CD4-positive, alpha-beta T cell (primary cell): ENCODE measurements around the gene PDSS2. TPM values are rescaled to one million over a fixed set of nuclear protein-coding genes. Genes with fewer than 3 reads are reported as not detected.
"Not testable (repeated sequence)": the region's sequence is repeated elsewhere in the genome, so short reads cannot be mapped to it uniquely, and the experiment has no call there.

Experiments
- ATAC-seq: fragments of 200-7000 bp; cut with Tn5 transposase; one replicate; pipeline ENCODE4 v1.10.0; 2022; ENCODE audit warnings: mild to moderate bottlenecking; ENCODE audit not compliant: poor library complexity
- CTCF ChIA-PET: fragments of 350-600 bp; sonication (Branson Sonifier 250); formaldehyde crosslinking; loops from one replicate; lab custom pipeline; 2021; ENCODE audit warnings: antibody characterized with exemption, inconsistent platforms; lab: Charles Lee
- POLR2A ChIA-PET: fragments of 350-600 bp; sonication (Branson Sonifier 250); formaldehyde crosslinking; loops from one replicate; lab custom pipeline; 2021; ENCODE audit warnings: antibody characterized with exemption, inconsistent platforms; lab: Charles Lee
- DNase-seq, 14 experiments: peaks; one replicate each; pipeline ENCODE4 v3.0.0-alpha.2; 2013 to 2020; ENCODE audit warnings: mixed read lengths in 2 of 14
- H3K27ac ChIP-seq, 2 donors: one replicate each; pipeline versions ENCODE4 v1.5.1 to v1.7.0; 2013; ENCODE audit warnings: low read length in 2 of 2, low read depth in 1 of 2, mild to moderate bottlenecking in 1 of 2
- H3K27me3 ChIP-seq, 2 experiments: 1 replicate in 1 of 2; 2 replicates in 1 of 2; pipeline versions ENCODE4 v1.6.1 to v1.7.0; 2013; ENCODE audit warnings: low read length in 2 of 2, control low read depth in 1 of 2, mild to moderate bottlenecking in 1 of 2, moderate library complexity in 1 of 2; ENCODE audit not compliant: insufficient read depth in 2 of 2, control insufficient read depth in 1 of 2
- H3K36me3 ChIP-seq: one replicate; pipeline ENCODE4 v1.6.1; 2013; ENCODE audit warnings: low read length, control low read depth; ENCODE audit not compliant: insufficient read depth
- H3K4me1 ChIP-seq: one replicate; pipeline ENCODE4 v1.6.1; 2013; ENCODE audit warnings: low read length, control low read depth; ENCODE audit not compliant: insufficient read depth
- H3K4me3 ChIP-seq: one replicate; pipeline ENCODE4 v1.5.1; 2013; ENCODE audit warnings: mild to moderate bottlenecking, low read length, moderate library complexity
- H3K9me3 ChIP-seq, 2 experiments: 1 replicate in 1 of 2; 2 replicates in 1 of 2; pipeline versions ENCODE4 v1.6.1 to v1.7.0; 2013; ENCODE audit warnings: low read length in 2 of 2, mild to moderate bottlenecking in 2 of 2, control low read depth in 1 of 2, moderate library complexity in 1 of 2; ENCODE audit not compliant: control insufficient read depth in 1 of 2, insufficient read depth in 1 of 2
- H3K27ac Mint-ChIP-seq: one replicate; pipeline ENCODE4 v1.8.0; 2020; ENCODE audit warnings: mixed read lengths
- H3K27me3 Mint-ChIP-seq: one replicate; pipeline ENCODE4 v1.8.0; 2021; ENCODE audit warnings: mixed read lengths
- H3K36me3 Mint-ChIP-seq: one replicate; pipeline ENCODE4 v1.8.0; 2021; ENCODE audit warnings: low read depth, mixed read lengths
- H3K4me1 Mint-ChIP-seq: one replicate; pipeline ENCODE4 v1.8.0; 2021; ENCODE audit warnings: low read depth, mixed read lengths
- H3K4me3 Mint-ChIP-seq: one replicate; pipeline ENCODE4 v1.8.0; 2020; ENCODE audit warnings: mild to moderate bottlenecking, mixed read lengths
- H3K9me3 Mint-ChIP-seq: one replicate; pipeline ENCODE4 v1.8.0; 2020; ENCODE audit warnings: mixed read lengths
- intact Hi-C, 2 experiments: fragments of 100-400 bp; cut with DNase I in 1 of 2; cut with micrococcal nuclease in 1 of 2; formaldehyde crosslinking; loops; one replicate each; pipeline versions ENCODE4 v1.15.1 to v1.9.0; 2023 to 2025; cut with DNase I, micrococcal nuclease
- total RNA-seq, 174 experiments: library from RNA in 2 of 174; stranded (reverse) in 2 of 174; gene quantifications; one replicate each; pipeline ENCODE4 v1.2.3 and lab custom pipeline; 2021 to 2026
- TF ChIP-seq, protein P1 (sequence below): fragments of 200-600 bp; IDR thresholded peaks from one replicate; pipeline ENCODE4 v1.8.0; 2022; ENCODE audit warnings: antibody characterized with exemption, mild to moderate bottlenecking

PDSS2 gene
- total RNA-seq, 2 experiments from 2014 or later, result 5.8 to 6.6 TPM

DNA sequence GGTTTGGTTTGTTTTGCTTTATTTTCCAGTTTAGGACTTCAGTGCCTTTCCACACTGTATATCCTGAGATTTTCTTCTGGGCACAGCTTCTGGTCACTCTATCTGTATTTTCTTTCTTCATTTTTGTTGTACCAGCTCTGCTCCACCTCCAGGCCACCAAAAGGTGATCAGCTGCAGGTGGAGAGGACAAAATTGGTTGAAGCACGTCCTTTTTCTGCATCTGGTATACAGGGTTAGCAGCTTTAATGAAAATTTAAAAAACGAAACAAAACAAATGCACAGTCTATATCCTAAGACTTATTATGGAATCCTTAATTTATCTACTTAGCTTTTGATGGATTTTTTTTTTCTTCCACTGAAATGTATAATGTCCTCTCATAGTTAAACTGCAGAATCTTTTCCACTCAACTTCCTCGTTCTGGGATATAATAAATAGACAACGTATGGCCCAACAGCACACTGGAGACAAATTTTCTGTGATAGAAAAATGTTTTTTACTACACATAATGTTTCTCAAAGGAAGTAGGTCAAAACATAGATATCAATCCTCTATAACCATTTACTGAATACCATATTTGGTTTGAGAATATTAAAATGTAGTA is 19.8 kb upstream of the PDSS2 start:
- H3K27me3 ChIP-seq, result peaks cover 10 to 15% of the 10 kb centered on the region in 2 experiments
- no peak for ATAC-seq
- H3K36me3 Mint-ChIP-seq, result no peaks in the 10 kb centered on the region
- ChIA-PET CTCF (no interaction called here), POLR2A (no interaction called here)
- H3K9me3 Mint-ChIP-seq, result no peaks in the 10 kb centered on the region
- H3K36me3 ChIP-seq, result no peaks in the 10 kb centered on the region
- H3K27ac ChIP-seq, result no peak overlapping the region
- no peak overlapping the region for H3K27ac Mint-ChIP-seq
- intact Hi-C loops, result no loop called here
- DNase-seq, result no peak
- no peaks in the 10 kb centered on the region for H3K4me1 ChIP-seq
- H3K4me3 Mint-ChIP-seq, result no peak overlapping the region
- TF ChIP-seq, protein P1, sequence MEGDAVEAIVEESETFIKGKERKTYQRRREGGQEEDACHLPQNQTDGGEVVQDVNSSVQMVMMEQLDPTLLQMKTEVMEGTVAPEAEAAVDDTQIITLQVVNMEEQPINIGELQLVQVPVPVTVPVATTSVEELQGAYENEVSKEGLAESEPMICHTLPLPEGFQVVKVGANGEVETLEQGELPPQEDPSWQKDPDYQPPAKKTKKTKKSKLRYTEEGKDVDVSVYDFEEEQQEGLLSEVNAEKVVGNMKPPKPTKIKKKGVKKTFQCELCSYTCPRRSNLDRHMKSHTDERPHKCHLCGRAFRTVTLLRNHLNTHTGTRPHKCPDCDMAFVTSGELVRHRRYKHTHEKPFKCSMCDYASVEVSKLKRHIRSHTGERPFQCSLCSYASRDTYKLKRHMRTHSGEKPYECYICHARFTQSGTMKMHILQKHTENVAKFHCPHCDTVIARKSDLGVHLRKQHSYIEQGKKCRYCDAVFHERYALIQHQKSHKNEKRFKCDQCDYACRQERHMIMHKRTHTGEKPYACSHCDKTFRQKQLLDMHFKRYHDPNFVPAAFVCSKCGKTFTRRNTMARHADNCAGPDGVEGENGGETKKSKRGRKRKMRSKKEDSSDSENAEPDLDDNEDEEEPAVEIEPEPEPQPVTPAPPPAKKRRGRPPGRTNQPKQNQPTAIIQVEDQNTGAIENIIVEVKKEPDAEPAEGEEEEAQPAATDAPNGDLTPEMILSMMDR, result no peak
- no peaks in the 10 kb centered on the region for H3K9me3 ChIP-seq
- H3K27me3 Mint-ChIP-seq, result peaks cover 56% of the 10 kb centered on the region
- no peaks in the 10 kb centered on the region for H3K4me1 Mint-ChIP-seq
- H3K4me3 ChIP-seq, result no peak overlapping the region

DNA sequence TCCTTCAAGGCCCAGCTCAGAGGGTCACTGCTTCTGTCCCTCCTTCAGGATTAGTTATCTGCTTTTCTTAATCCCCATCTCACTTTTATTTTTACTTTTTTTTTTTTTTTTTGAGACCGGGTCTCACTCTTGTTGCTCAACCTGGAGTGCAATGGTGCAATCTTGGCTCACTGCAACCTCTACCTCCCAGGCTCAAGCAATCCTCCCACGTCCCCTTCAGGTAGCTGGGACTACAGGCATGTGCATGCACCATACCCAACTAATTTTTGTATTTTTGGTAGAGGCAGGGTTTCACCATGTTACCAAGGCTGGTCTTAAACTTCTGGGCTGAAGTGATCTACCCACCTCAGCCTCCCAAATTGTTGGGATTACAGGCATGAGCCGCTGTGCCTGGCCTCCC is 16.5 kb upstream of the PDSS2 start:
- H3K27me3 Mint-ChIP-seq, result peaks cover 47% of the 10 kb centered on the region
- DNase-seq, H3K9me3 Mint-ChIP-seq, POLR2A ChIA-PET, intact Hi-C loops, H3K4me3 ChIP-seq, H3K27ac Mint-ChIP-seq, H3K4me1 Mint-ChIP-seq, H3K27ac ChIP-seq, H3K4me3 Mint-ChIP-seq, H3K9me3 ChIP-seq, ATAC-seq, CTCF ChIA-PET, H3K4me1 ChIP-seq, H3K36me3 Mint-ChIP-seq, H3K27me3 ChIP-seq, H3K36me3 ChIP-seq: not testable (repeated sequence)

DNA sequence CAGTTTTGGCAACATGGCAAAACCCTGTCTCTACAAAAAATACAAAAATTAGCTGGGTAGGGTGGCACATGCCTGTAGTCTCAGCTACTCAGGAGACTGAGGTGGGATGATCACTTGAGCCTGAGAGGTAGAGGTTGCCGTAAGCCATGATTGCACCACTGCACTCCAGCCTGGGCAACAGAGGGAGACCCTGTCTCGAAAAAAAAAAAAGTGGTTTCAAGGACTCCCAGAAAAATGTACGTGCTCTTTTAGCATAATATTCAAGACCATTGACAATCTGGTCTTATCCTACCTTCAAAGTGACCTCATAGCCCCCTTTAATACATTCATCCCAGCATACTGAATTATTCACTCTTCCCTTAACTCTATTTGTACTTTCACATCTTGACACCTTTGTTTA is 16.0 kb upstream of the PDSS2 start:
- H3K27ac Mint-ChIP-seq, ATAC-seq, DNase-seq, H3K4me3 Mint-ChIP-seq, CTCF ChIA-PET, intact Hi-C loops, H3K9me3 Mint-ChIP-seq, H3K27ac ChIP-seq, H3K36me3 ChIP-seq, H3K36me3 Mint-ChIP-seq, POLR2A ChIA-PET, H3K27me3 ChIP-seq, H3K4me1 ChIP-seq, H3K4me1 Mint-ChIP-seq, H3K9me3 ChIP-seq, H3K4me3 ChIP-seq: not testable (repeated sequence)
- H3K27me3 Mint-ChIP-seq, result peaks cover 42% of the 10 kb centered on the region

DNA sequence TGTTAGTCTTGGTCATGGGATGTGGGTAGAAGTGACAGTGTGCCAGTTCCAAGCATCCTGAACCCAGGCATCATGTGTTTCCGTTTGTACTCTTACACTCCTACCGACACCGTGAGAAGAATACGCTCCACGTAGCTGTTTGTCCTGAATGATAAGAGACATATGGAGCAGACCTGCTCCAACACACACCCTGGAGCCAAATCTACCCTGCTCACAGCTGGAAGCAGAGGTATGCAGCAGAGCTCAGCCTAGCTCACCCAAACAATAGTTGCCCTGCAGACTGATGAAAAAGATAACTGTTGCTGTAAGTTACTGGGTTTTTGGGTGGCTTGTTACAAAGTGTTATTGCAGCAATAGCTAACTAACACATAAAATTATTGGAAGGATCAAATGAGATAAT is 14.3 kb upstream of the PDSS2 start:
- H3K4me3 ChIP-seq, result no peak overlapping the region
- no peak overlapping the region for H3K27ac ChIP-seq
- peaks cover 0 to 4% of the 10 kb centered on the region in 2 experiments for H3K27me3 ChIP-seq
- POLR2A ChIA-PET, result no interaction called here
- H3K4me1 ChIP-seq, result no peaks in the 10 kb centered on the region
- H3K9me3 ChIP-seq, result no peaks in the 10 kb centered on the region
- Mint-ChIP-seq H3K9me3 (no peaks in the 10 kb centered on the region), H3K4me1 (no peaks in the 10 kb centered on the region), H3K4me3 (no peak overlapping the region), H3K27ac (no peak overlapping the region), H3K27me3 (peaks cover 35% of the 10 kb centered on the region), H3K36me3 (no peaks in the 10 kb centered on the region)
- ATAC-seq (no peak), DNase-seq (no peak)
- H3K36me3 ChIP-seq, result no peaks in the 10 kb centered on the region
- TF ChIP-seq, protein P1, result no peak
- CTCF ChIA-PET, result no interaction called here
- intact Hi-C loops, result no loop called here
